NCI-H2029 (cell line): ENCODE results near the gene ELAPOR1.

Experiments used
- DNase-seq: peaks from one replicate; lab custom pipeline; 2025; lab: John Stamatoyannopoulos, UW

Gene ELAPOR1

GRCh38 chr1:109113590-109114341 lies at the start of gene ELAPOR1:
TSS of gene ELAPOR1 (plus strand) at chr1:109114115. CDS start at chr1:109114184, 69 bp downstream.
- DNase-seq, result peak; percentile 62

- DNase-seq, result no peak
Observed at GRCh38 chr1:109065137-109065536, 48.8 kb upstream of the ELAPOR1 start.

DNA sequence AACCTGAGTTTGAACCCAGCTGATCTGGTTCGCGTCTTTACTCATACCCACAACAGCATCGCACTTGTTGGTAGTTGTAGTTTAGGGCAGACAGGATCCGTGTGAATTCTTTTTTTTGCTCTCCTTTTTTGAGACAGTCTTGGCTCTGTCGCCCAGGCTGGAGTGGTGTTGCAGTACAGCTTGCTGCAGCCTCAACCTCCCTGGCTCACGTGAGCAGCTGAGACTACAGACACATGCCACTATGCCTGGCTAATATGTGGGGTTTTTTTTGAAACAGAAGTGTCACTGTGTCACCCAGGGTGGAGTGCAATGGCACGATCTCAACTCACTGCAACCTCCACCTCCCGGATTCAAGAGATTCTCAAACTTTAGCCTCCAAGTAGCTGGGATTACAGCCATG lies 46.0 kb upstream of the ELAPOR1 start:
- DNase-seq, result no peak

DNA sequence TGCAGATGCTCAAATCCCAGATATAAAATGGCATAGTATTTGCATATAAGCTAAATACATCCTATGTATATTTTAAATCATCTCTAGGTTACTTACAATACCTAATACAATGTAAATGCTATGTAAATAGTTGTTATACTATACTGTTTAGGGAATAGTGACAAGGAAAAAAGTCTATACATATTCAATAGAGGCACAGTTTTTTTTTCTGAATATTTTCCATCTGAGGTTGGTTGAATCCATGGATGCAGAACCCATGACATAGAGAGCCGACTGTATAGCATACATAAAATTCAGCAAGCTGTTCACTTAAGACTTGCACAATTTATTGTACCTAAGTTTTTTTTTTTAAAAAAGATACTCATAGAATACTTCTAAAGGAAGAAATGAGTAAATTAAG lies 44.6 kb upstream of the ELAPOR1 start:
- DNase-seq, result no peak

- peak; percentile 91 for DNase-seq
Observed at GRCh38 chr1:109075531-109076490, 38.1 kb upstream of the ELAPOR1 start, which contains the start of gene TAF13. TSS of gene TAF13 (minus strand) at chr1:109076003. CDS start at chr1:109075947, 56 bp downstream.

- no peak for DNase-seq
Observed at GRCh38 chr1:109078317-109078716, 35.6 kb upstream of the ELAPOR1 start.

DNA sequence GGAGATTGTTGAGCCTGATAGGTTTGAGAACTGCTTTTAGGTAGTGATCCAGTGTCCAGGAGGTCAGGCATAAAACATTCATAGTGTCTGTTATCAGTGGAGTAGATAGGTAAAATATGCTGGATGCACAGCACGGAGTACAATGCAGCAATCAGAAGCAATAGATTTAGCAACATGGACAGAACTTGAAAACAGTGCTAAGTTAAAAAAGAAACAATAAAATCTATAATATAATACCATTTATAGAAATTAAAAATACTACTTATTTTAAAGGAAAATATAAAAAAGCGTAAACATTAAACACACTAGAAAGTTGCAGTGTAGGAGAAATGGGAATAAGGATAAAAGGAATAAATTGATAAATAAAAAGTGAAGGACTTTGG lies 34.7 kb upstream of the ELAPOR1 start:
- DNase-seq, result no peak

- DNase-seq, result no peak
Observed at GRCh38 chr1:109080441-109081082, 33.4 kb upstream of the ELAPOR1 start.

GRCh38 chr1:109083501-109083900 lies 30.4 kb upstream of the ELAPOR1 start:
- DNase-seq, result no peak

GRCh38 chr1:109083923-109084322 lies 30.0 kb upstream of the ELAPOR1 start:
- DNase-seq, result no peak

- DNase-seq, result no peak
Observed at GRCh38 chr1:109084563-109085517, 29.1 kb upstream of the ELAPOR1 start.

DNA sequence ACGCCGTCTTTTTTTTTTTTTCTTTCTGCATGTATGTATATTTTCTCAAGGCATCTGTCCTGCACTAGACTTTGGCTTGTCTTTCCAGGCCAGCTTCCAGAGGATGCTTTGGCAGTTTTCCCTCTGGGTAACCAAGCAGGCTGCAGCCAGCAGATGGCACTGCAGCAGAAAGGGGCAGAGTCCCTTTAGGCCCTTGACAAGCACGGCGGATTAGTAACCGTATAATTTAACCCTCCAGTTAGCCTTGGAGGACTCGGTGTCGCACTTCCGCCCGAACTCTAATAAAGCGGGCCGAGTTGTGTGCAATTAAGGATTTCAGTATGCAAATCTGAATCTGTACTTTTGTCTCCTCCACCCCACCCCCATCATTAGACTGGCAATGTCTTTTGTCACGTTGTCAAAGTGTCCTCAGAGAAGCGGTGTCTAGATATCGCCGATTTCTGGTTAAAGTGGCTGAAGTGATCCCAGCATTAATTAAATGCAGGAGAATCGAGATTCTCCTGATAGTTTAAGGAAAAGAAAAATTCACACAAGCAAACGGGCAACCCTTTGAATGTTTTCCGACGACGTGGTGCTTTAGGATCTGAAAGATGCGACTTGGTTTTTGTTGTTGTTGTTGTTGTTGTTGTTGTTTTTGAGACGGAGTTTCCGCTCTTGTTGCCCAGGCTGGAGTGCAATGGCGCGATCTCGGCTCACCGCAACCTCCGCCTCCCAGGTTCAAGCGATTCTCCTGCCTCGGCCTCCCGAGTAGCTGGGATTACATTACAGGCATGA lies 24.5 kb upstream of the ELAPOR1 start:
- peak; percentile 78 for DNase-seq

GRCh38 chr1:109090196-109091077 lies 23.5 kb upstream of the ELAPOR1 start, which contains the start of gene TMEM167B:
TSS of gene TMEM167B (plus strand) at chr1:109090764. CDS start at chr1:109090873, 109 bp downstream.
- peak; percentile 90 for DNase-seq

GRCh38 chr1:109091078-109091838 lies 22.7 kb upstream of the ELAPOR1 start:
- DNase-seq, result peak; percentile 14

DNA sequence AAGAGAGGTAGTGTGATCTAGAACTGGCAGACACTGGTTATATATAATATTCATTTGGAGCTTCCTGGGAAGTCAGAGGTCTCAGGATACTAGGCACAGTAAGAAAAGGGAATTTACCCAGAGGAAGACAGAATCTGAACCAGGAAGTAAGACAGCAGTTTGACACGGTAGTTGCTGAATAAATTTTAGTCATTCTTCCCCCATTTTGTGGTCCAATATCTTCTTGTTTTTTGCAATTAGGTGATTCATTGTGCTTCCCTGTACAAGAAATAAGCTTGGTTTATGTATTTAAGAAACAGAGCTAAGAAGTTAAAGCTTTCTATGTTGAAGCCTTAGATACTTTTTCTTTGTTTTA lies 22.1 kb upstream of the ELAPOR1 start:
- no peak for DNase-seq

GRCh38 chr1:109094377-109094803 lies 19.5 kb upstream of the ELAPOR1 start:
- DNase-seq, result no peak

DNA sequence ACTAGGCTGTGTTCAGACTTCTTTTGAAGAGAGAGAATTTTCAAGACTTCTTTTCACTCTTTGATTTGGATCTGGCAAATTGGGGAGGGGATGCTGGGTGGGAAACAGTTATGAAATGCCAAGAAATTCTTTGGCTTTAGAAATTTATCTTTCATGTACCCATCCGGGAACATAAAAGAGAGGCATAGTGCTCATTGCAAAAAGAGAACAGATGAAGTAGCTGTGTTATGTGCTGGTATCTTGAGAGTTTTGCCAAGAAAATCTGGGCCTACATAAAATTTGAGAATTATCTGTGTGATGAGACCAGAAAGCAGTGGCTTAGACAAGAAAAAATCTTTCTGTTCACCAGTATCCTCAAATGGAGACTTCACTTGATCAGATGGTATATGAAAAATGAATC lies 19.0 kb upstream of the ELAPOR1 start:
- DNase-seq, result no peak

- no peak for DNase-seq
Observed at GRCh38 chr1:109095631-109096030, 18.3 kb upstream of the ELAPOR1 start.

GRCh38 chr1:109096120-109096519 lies 17.8 kb upstream of the ELAPOR1 start:
- DNase-seq, result no peak
